ENCODE results near the gene EAF1.
"Not testable (repeated sequence)": the region's sequence is repeated elsewhere in the genome, so short reads cannot be mapped to it uniquely, and the experiment has no call there.

Gene EAF1

DNA sequence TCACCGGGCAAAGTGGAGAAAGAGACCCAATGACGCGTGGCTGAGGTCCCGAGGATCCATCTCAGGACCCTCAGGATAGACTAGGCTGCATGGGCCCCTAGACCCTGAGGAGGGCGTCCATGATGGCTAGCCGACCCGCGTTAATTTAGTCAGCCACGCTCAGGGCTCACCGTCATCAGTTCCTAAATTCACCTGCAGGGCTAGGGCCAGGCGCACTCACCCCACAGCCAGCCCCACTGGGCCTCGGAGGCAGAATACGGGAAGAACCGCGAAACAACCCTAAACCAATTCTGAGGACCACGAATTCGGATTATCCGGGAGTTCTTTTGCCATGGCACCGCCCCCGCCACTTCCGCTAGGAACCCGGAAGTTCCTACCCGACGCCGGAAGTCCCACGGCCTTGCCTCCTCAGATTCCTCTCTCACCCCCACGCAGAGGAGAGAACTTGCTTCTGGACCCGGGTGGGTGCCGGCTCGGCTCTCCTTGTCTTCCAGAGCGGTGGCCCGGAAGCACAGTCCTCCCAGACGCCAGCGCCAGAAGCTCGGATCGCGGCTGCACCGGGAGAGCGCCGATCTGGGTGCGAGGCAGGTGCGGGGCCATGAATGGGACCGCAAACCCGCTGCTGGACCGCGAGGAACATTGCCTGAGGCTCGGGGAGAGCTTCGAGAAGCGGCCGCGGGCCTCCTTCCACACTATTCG, at the start of gene EAF1, which contains the start of gene METTL6:
EAF1 (plus strand) TSS at position 417 of the 699 bp plus-strand sequence; CDS start at position 599, 182 bp downstream.
METTL6 (minus strand) TSS at position 363 of the 699 bp plus-strand sequence. CDS start 1,033 bp downstream, outside the sequence.
- DNase-seq (ENCODE audit: low read depth in 3 of 3), result peak; percentile 80 to 89 (median 83)

DNA sequence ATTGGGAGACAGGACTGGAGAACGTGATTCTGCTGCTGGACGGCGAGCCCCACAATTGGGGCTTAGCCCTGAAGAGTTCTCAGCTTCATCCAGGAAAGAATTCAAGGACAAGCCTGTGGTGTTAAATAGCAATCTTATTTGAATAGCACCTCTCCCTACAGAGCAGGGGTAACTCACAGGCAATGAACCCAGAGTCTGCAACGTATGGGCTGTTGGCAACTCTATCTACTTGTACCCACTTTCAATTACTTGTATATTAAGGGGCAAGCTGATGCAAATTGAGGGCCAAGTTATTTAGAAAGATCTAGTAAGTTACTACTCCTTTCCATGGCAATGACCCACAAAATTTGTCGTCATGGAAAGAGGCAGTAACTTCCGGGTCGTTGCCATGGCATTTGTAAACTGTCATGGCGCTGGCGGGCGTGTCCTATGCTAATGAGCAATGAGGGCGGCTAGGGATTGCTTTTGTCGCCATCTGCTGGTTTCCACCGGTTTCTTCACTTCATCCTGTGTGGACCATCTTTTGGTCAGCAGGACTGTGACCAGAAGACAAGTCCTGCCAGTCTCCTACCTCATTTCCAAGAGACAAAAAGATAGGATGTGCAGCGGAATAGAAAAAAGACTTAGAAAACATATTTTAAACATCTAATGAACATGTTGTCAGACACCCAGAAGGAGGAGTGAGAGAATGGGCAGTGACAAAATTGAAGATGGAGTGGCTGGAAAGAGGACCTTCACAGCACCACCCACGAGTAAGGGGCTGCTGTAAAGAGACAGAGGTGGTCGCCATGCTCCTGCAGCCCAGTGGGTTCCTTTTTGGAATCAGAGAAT, 49.2 kb upstream of the EAF1 start:
- peak; percentile 87 to 93 (median 91) for DNase-seq (ENCODE audit: low read depth in 3 of 3)

DNA sequence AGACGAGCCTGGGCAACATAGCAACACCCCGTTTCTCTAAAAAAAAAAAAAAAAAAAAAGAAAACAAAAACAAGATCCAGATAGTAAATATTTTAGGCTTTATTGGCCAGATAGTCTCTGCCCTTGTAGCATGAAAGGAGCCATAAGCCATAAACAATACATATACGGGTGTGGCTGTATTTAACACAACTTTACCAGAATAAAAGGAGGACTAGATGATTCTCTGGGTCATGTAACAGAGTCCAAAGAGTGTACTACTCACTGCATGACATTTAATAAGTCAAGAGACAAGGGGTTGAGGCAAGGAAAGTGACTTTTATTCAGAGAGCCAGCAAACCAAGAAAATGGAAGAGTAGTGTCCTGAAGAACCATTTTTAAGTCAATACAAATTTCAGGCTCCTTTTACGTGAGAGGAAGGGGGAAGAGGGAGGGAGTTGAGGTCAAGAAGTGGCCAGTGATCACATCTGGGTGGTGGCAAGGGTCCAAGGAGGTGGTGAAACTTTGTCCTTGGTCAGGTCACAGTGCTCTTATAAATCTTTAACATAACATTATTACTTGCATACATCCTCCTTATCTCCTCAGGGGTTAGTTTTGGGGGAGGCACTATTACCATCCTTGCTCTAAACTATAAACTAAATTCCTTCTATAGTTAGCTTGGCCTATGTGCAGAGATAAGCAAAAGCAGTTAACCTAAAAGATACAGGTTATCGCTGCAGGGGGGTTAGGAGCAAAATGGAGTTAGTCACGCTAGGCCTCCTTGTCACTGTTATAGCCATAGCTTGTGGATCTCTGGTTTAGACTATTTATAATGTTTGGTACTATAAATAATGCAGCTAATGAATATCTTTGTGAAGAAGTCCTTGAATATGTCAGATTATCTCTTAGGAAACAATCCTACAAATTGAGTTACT, 46.2 kb upstream of the EAF1 start:
- DNase-seq (ENCODE audit: low read depth in 3 of 3), result no peak

DNA sequence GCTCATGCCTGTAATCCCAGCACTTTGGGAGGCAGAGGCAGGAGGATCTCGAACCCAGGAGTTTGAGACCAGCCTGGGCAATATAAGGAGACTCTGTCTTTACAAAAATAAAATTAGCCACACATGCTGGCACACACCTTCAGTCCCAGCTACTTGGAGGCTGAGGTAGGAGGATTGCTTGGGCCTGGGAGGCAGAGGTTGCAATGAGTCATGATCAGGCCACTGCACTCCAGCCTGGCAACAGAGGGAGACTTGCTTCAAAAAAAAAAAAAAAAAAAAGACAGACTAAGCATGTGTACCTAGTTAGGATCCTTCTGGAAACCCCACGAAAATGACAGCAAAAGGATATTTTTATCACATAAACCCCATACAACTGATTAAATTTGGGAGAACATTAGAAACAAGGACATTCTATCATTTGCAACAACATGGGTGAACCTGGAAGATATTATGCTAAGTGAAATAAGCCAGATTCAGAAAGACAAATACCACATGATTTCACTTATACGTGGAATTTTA, 44.9 kb upstream of the EAF1 start:
- DNase-seq (ENCODE audit: low read depth in 3 of 3), result no peak

DNA sequence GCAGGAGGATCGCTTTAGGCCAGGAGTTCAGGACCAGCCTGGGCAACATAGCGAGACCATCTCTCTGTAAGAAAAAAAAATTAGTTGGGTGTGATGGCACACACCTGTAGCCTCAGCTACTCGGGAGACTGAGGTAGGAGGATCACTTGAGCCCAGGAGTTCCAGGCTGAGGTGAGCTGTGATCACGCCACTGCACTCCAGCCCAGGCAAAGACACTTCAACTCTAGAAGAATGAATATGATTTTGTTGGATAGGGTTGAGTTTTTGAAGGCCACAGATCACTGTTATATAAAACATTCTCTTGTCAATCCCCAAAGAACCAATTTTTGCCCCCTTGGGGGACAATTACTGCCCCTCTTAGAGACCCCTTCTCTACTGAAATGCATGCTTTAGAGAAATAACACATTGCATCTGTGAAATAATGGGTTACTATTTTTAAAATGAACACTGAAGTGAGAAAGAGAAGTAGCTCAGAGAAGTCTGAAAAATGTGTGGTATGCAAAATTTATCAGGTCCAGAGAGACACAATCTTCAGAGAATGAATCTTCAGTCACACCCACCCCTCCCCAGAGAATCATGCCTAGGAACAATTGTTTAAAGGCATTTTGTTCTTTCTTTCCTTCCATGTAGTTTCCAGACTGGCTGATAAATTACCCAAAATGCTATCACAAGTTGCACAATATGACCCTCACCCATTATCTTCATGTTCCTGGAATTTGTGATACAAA, 42.7 kb upstream of the EAF1 start:
- no peak for DNase-seq (ENCODE audit: low read depth in 3 of 3)

DNA sequence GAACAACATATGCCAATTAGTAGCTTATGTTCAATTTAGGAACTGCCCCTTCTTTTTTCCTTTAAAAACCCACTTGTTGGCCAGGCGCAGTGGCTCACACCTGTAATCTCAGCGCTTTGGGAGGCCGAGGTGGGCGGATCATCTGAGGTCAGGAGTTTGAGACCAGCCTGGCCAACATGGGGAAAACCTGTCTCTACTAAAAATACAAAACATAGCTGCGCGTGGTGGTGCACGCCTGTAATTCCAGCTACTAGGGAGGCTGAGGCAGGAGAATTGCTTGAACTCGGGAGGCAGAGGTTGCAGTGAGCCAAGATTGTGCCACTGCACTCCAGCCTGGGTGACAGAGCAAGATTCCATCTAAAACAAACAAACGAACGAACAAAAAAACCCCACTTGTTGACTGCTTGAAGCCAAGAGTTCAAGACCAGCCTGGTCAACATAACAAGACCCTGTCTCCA, 42.1 kb upstream of the EAF1 start:
- DNase-seq (ENCODE audit: low read depth in 3 of 3), result not testable (repeated sequence)

DNA sequence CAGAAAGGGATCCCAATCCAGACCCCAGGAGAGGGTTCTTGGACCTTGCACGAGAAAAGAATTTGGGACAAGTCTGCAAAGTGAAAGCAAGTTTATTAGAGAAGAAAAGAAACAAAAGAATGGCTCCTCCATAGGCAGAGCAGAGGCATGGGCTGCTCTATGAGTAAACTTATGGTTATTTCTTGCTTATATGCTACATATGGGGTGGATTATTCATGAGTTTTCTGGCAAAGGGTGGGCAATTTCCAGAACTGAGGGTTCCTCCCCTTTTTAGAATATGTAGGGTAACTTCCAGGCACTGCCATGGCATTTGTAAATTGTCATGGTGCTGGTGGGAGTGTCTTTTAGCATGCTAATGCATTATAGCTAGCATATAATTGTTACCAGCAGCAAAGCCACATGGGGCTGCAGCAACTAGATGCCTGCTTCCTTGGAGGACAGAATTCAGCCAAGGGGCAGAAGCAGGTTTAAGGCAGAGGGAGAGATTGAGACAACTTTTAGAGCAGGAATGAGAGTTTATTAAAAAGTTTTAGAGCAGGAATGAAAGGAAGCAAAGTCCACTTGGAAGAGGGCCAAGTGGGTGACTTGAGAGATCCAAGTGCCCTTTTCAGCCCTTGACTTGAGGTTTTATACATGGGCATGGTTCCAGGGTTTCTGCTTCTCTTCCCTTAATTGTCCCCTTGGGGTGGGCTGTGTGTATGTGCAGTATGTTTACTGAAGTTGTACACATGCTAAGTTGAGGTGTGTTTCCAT, 41.3 kb upstream of the EAF1 start:
- no peak for DNase-seq (ENCODE audit: low read depth in 3 of 3)

DNA sequence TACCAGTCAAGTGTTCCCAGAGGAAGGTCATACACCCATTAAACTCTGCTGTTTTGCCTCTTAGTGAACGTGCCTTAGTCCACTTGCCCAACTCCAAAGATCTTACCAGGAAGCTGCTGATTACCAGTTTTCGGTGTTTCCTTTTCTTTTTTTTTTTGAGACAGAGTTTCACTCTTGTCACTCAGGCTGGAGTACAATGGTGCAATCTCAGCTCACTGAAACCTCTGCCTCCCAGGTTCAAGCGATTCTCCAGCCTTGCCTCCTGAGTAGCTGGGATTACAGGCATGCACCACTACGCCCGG, 40.8 kb upstream of the EAF1 start:
- DNase-seq (ENCODE audit: low read depth in 3 of 3), result not testable (repeated sequence)

DNA sequence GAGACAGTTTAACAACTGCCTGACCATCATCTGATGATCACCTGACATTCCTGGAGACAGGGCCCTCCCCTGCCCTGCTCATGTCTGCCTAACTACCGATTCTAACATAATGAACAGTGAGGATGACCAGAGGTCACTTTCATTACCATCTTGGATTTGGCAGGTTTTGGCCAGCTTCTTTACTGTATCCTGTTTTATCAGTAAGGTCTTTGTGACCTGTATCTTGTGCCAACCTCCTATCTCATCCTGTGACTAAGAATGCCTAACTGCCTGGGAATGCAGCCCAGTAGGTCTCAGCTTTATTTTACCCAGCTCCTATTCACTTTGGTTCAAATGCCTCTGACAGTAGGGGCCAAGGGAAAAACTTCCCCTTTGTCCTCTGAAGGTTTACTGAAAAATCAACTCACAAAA, 40.2 kb upstream of the EAF1 start:
- no peak for DNase-seq (ENCODE audit: low read depth in 3 of 3)

DNA sequence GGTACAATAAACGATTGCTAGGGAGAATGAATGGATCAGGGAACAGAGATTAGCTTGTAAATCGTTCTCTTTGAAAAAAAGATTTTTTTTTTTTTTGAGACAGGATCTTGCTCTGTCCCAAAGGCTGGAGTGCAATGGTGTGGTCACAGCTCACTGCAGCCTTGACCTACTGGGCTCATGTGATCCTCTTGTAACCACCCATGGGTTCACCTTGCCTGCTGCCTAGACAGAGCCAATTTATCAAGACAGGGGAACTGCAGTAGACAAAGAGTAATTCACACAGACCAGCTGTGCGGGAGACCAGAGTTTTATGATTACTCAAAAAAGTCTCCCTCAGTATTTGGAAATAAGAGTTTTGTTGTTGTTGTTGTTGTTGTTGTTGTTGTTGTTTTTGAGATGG, 39.7 kb upstream of the EAF1 start:
- DNase-seq (ENCODE audit: low read depth in 3 of 3), result no peak

DNA sequence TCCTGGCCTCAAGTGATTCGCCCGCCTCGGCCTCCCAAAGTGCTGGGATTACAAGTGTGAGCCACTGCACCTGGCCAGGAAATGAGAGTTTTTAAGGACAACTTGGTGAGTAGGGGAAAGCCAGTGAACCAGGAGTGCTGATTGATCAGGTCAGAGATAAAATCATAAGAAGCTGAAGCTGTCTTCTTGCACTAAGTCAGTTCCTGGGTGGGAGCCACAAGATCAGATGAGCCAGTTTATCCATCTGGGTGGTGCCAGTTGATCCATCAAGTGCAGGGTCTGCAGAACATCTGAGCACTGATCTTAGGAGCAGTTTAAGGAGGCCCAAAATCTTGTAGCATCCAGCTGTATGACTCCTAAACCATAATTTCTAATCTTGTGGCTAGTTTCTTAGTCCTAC, 39.1 kb upstream of the EAF1 start:
- not testable (repeated sequence) for DNase-seq (ENCODE audit: low read depth in 3 of 3)

DNA sequence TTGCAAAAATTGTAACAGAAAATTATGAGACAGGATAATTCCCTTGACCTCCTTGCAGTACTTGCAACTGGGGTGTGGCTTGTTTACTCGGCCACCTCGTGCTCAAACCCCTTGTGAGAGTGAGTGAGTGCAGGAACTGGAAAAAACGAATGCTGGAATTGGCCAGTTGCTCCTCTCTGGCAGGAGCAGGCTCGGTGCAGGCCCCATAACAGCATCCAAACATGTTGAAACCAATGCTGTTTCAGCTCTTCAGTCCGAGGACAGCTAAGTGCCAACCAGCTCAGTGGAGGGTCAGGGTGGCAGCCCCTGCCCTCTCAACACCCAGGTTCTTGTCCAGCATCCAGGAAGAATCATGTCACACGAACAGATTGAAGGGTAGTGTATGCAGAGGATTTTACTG, 36.9 kb upstream of the EAF1 start:
- DNase-seq (ENCODE audit: low read depth in 3 of 3), result no peak

DNA sequence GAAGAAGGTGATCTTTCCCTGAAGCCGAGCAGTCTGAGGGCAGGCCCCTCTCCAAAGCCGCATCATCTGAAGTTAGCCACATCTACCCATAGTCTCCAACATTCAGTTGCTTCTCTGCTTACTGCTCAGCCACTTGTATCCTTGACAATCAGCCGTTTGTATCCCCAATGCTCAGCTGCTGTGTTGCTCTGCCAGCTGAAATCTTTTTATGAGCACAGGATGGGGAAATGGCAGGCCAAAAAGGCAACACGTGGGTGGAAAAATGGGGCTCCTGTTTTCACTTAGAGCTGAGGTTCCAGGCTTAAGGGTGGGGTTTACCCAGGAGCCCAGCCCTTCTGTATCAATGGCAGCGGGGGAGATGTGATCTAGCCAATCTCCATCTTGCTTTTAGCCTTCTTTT, 36.4 kb upstream of the EAF1 start:
- DNase-seq (ENCODE audit: low read depth in 3 of 3), result no peak

DNA sequence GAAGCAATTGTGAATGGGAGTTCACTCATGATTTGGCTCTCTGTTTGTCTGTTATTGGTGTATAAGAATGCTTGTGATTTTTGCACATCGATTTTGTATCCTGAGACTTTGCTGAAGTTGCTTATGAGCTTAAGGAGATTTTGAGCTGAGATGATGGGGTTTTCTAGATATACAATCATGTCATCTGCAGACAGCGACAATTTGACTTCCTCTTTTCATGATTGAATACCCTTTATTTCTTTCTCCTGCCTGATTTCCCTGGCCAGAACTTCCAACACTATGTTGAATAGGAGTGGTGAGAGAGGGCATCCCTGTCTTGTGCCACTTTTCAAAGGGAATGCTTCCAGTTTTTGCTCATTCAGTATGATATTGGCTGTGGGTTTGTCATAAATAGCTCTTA, 34.1 kb upstream of the EAF1 start:
- not testable (repeated sequence) for DNase-seq (ENCODE audit: low read depth in 3 of 3)

DNA sequence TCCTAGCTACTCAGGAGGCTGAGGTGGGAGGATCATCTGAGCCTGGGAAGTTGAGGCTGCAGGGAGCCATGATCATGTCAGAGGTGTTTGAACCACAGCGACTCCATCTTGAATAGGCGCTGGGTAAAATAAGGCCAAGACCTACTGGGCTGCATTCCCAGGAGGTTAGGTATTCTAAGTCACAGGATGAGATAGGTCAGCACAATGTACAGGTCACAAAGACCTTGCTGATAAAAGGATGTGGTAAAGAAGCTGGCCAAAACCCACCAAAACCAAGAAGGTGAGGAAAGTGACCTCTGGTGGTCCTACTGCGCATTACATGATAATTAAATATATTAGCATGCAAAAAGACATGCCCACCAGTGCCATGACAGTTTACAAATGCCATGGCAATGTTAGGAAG, 28.7 kb upstream of the EAF1 start:
- DNase-seq (ENCODE audit: low read depth in 3 of 3), result not testable (repeated sequence)

DNA sequence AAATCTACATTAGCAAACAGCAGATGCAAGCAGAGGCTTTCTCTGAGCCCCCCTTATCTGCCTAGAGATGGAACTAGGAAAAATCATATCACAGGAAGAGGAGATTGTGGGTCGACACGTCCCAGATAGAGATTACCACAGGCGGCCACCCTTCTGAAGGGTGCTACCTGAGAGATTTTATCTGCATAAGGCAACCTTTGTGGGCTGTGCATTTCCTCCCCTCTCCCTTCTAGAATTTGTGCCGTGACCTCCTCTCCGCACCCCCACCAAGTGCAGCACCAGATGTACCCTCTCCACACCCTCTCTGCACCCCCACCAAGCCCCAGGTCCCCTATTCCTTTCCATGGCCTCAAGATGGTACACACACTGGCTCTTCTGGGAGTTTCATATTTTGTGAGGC, 27.4 kb upstream of the EAF1 start:
- no peak for DNase-seq (ENCODE audit: low read depth in 3 of 3)

DNA sequence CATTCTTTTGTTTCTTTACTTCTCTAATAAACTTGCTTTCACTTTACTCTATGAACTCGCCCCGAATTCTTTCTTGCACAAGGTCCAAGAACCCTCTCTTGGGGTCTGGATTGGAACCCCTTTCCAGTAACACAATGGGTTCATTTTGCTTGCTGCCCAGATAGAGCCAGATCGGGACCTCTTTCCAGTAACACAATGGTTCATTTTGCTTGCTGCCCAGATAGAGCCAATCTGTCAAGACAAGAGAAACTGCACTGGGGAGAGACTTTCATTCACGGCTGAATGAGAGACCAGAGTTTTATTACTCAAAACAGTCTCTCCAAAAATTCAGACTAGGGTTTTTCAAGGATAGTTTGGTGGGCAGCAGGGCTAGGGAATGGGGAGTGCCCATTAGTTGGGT, 25.5 kb upstream of the EAF1 start:
- DNase-seq (ENCODE audit: low read depth in 3 of 3), result no peak

DNA sequence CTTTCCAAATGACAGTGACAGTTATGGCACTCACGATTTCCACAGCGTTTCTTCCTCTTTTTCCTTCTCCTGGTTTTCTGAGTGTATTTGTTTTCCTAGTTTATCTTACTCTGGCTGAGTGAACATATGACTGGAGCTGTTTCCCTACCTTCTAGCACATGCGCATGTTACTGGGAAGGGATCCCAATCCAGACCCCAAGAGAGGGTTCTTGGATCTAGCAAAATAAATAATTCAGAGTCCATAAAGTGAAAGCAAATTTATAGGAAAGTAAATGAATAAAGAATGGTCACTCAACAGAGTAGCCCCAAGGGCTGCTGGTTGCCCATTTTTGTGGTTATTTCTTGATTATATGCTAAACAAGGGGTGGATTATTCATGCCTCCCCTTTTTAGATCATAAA, 23.9 kb upstream of the EAF1 start:
- DNase-seq (ENCODE audit: low read depth in 3 of 3), result no peak

DNA sequence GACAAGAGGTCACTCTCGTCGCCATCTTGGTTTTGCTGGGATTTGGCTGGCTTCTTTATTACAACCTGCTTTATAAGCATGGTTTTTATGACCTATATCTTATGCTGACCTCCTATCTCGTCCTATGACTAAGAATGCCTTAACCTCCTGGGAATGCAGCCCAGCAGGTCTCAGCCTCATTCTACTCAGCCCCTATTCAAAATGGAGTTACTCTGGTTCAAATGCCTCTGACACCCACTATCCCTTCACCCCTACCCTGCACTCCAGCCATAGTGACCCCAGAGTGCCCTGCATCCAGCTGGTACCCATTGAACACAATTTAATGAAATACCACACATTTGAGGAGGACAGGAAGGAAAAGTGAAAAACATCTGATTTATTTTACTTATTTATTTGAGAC, 23.4 kb upstream of the EAF1 start:
- DNase-seq (ENCODE audit: low read depth in 3 of 3), result no peak

DNA sequence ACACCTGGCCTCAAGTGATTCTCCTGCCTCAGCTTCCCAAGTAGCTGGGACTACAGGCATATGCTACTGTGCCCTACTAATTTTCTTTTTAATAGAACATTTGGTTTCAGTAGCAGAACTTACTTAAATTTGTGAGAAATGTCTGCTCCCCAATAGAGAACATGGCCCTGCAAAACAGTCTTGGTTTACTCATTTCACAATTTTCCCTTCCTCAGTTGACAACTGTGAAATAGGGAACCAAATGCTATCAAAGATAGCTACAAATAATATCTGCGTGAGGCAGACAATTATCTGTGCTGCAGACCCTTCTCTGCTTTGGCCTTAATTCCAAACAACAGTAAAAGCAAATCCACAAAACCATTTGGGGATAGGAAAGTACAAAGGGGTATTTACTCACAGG, 22.6 kb upstream of the EAF1 start:
- no peak for DNase-seq (ENCODE audit: low read depth in 3 of 3)

All from stimulated activated CD4-positive, alpha-beta T cell treated with anti-CD3 and anti-CD28 coated beads, TNF-alpha, amount 100 ng/mL, for 24 hours (primary cell).